Astrocyte of the spinal cord (primary cell): ENCODE data around the gene ST3GAL5.

Experiments
- DNase-seq: peaks from one replicate; pipeline ENCODE4 v3.0.0; 2011; ENCODE audit warnings: low read depth, low spot score
- H3K4me3 ChIP-seq: 2 replicates; pipeline ENCODE4 v1.5.1; 2011; ENCODE audit warnings: low read depth, mild to moderate bottlenecking, low read length, moderate library complexity
- in situ Hi-C: cut with HindIII; loops from 2 replicates; pipeline ENCODE4 v1.10.0; 2017; ENCODE audit warnings: low sequenced_read_pairs
- TF ChIP-seq, protein P1 (sequence below): IDR thresholded peaks from 2 replicates; pipeline ENCODE4 v1.5.1; 2012; ENCODE audit warnings: low read depth, mild to moderate bottlenecking, low read length, inconsistent platforms

ST3GAL5 gene

DNA sequence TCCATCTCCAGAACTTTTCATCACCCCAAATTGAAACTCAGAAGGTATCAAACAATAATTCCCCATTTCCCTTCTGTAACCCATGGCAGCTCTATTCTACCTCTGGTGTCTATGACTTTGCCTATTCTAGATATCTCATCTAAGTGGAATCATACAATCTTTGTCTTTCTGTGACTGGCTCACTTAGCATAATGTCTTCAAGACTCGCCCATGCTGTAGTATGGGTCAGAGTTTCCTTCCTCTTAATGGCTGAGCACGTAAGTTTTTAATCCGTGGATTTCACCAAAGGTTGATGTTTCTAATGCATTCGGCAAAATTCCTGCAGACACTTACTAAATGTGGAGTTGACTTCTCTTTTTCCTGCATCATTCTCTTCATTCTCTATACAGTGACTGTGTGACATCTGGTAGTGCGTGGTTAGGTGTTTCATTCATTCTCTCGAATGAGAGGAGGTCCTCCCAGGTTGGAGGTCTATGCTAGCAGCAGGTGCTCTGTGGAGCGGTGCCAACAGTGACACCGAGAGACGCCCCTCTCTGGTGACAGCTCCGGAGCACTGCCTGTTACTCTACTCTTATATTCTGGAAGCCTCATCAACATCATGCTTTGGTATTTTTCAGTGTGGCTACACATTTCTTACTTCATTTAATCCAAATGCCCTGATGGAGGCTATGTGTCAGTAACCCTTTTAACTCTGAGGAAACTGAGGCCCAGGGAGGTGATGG, 84.9 kb downstream of the ST3GAL5 start:
- no peak for DNase-seq
- in situ Hi-C loops, result no loop called here

DNA sequence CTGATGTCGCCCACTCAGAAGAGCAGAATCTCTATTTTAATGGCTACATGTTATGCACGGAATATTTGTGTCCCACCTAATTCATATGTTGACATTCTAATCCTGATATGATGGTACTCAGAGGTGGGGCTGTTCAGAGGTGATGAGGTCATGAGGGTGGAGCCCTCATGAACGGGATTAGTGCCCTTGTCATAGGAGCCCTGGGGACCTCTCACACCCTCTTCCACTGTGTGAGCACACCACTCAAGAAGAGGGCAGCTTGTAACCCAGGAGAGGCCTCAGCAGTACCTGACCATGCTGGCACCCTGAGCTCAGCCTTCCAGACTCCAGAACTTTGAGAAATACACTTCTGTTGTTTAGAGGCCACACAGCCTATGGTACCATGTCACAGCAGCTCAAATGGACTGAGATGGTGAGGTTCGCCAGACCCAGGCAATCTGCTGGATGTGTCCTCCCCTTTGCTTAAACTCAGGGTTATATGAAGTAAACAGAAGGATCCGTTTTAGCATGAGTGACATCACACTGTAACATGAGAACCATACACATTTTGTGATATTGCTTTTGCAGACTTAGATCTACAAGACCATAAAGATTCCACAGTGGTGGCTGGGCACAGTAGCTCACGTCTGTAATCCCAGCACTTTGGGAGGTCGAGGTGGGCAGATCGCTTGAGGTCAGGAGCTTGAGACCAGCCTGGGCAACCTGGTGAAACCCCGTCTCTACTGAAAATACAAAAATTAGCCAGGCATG, 86.3 kb downstream of the ST3GAL5 start:
- DNase-seq, result peak; percentile 32
- H3K4me3 ChIP-seq, result no peak overlapping the region
- TF ChIP-seq, protein P1, sequence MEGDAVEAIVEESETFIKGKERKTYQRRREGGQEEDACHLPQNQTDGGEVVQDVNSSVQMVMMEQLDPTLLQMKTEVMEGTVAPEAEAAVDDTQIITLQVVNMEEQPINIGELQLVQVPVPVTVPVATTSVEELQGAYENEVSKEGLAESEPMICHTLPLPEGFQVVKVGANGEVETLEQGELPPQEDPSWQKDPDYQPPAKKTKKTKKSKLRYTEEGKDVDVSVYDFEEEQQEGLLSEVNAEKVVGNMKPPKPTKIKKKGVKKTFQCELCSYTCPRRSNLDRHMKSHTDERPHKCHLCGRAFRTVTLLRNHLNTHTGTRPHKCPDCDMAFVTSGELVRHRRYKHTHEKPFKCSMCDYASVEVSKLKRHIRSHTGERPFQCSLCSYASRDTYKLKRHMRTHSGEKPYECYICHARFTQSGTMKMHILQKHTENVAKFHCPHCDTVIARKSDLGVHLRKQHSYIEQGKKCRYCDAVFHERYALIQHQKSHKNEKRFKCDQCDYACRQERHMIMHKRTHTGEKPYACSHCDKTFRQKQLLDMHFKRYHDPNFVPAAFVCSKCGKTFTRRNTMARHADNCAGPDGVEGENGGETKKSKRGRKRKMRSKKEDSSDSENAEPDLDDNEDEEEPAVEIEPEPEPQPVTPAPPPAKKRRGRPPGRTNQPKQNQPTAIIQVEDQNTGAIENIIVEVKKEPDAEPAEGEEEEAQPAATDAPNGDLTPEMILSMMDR, result no peak
- in situ Hi-C loops, result no loop called here

More for the DNA sequence above, 84.9 kb downstream of the ST3GAL5 start:
- TF ChIP-seq, protein P1, result no peak
- no peak overlapping the region for H3K4me3 ChIP-seq

DNA sequence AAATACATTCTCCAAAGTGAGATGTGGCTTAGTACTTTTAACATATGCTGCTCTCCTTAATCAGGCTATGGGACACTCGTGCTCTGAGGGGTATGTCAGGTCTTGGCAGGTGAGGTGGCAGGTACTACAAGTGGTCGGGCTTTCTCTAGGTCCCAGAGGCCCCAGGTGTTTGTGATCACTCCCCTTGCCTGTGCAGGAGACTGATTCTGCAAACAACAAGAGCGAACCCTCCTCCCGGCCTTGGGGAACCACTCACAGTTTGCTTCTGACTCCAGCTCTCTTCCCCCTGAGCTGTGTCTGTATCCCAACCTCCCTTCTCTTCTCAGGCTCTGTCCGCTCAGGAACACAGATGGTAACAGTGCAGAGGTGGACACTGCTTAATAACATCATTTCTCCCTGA, 86.9 kb downstream of the ST3GAL5 start:
- no peak overlapping the region for H3K4me3 ChIP-seq
- in situ Hi-C loops, result no loop called here
- TF ChIP-seq, protein P1, result no peak
- DNase-seq, result no peak

DNA sequence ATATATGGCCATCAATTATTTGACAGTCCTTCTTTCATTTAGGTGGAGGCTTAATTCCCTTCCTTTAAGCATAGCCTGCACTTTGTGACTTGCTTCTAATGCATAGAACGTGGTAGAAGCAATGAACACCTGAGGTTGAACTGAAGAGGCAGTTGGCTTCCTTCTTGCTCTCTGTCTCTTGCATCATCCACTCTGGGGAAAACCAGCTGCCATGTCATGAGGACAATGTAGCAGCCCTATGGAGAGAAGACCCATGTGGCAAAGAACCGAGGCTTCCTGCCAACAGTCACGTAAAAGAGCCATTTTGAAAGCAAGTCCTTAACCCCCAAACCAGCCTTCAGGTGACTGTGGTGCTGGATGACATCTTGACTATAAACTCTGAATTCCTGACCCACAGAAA, 88.2 kb downstream of the ST3GAL5 start:
- in situ Hi-C loops, result no loop called here
- no peak for DNase-seq
- TF ChIP-seq, protein P1, result no peak
- H3K4me3 ChIP-seq, result no peak overlapping the region

DNA sequence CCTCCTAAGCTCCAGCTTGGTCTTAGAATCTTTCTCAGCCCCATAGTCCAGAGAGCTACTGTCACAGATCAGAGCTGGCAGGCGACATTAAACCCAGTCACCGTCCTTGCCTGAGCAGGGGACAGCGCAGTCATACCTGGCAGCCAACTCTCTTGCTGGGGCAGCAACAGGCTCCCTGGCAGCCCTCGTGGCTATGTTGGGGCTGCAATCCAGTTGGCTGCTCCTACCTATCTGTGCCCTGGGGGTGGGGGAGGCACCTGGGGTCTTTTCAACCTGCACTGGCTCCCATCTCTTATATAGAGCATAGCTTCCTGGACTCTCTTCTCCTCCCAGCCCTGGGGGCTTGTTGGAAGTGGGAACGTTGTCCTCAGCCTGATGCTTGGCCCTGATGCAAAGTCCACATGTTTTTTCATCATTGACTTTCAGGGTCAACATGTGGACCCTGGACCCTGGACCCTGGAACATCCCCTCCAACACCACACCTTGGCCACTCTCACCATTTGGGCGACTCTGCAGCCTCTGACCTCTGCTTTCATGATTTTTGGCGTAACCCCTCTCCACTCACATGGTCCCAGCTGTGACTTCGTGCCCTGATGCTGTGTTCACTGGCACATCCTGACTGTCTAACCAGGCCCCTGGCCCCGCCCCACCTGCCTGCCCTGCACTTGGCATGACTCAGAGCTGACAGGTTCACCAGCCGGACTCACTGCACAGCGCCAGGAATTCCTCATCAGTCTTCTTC, 89.4 kb downstream of the ST3GAL5 start:
- no peak overlapping the region for H3K4me3 ChIP-seq
- no peak for DNase-seq
- in situ Hi-C loops, result no loop called here
- TF ChIP-seq, protein P1, result no peak

- in situ Hi-C loops, result no loop called here
- DNase-seq, result peak; percentile 46
- H3K4me3 ChIP-seq, result no peak overlapping the region
- TF ChIP-seq, protein P1, result peak; percentile 56
These were observed 90.9 kb downstream of the ST3GAL5 start for GRCh38 chr2:85797921-85798320.
